ENCODE data around the gene CD68.

DNA sequence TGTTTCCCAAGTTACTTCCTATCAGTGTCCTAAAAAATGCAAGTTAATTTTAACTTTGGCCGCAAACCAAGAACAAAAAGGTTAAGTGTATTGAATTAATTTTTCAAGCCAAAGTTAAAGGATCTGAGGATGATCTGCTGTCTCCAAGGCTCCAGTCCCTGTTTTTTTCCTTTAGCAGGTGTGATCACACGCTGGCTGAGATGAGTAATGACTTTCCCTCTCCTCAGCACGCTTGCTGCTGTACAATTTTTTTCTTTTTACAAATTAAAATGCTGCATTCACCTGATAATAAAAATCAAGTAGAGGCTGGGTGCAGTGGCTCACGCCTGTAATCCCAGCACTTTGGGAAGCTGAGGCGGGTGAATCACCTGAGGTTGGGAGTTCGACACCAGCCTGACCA is 34.5 kb upstream of the CD68 start:
- no peak for TF ChIP-seq GATA2 (IDR thresholded peaks at IDR 0.05; ENCODE audit: low read depth, low read length)
- no peak for TF ChIP-seq GATA3 (IDR thresholded peaks at IDR 0.05; ENCODE audit: low read depth, low read length)
